A549 (cell line): ENCODE measurements around the gene KRTAP12-2. TPM values are rescaled to one million over a fixed set of nuclear protein-coding genes. Genes with fewer than 3 reads are reported as not detected.

Experiments
- ATAC-seq, 2 experiments: fragments of 200-7000 bp in 1 of 2; fragments of >200 bp in 1 of 2; cut with Nextera tagmentation in 1 of 2; cut with Tn5 transposase in 1 of 2; 3 replicates each; pipeline versions ENCODE4 v1.8.0 to v1.9.1; 2018 to 2020; ENCODE audit warnings: mild to moderate bottlenecking in 1 of 2, moderate library complexity in 1 of 2
- CTCF ChIA-PET: fragments of 300-600 bp; sonication (Branson Sonifier 250); formaldehyde crosslinking; extraction: SDS; loops from one replicate; lab custom pipeline; 2021; ENCODE audit warnings: antibody characterized with exemption, inconsistent platforms; lab: Yijun Ruan, JAX
- POLR2A ChIA-PET: fragments of 350-600 bp; formaldehyde crosslinking; extraction: SDS; loops from one replicate; lab custom pipeline; 2021; ENCODE audit warnings: antibody characterized with exemption, inconsistent platforms; lab: Yijun Ruan, JAX
- DNase-seq, 2 experiments: peaks; one replicate each; pipeline versions ENCODE4 v3.0.0 to v3.0.0-alpha.2; 2011 to 2016; ENCODE audit warnings: low read depth in 1 of 2, low spot score in 1 of 2
- FAIRE-seq: peaks from 2 replicates; lab custom pipeline; 2011; peaks lifted over from hg19 to GRCh38; lab: Jason Lieb, UNC
- H3K27ac ChIP-seq, 2 experiments: fragments of >200 bp; sonication (Bioruptor Twin); formaldehyde crosslinking; 3 replicates each; pipeline ENCODE4 v1.5.1; 2016 to 2017
- H3K4me1 ChIP-seq: fragments of >200 bp; sonication (Bioruptor Twin); formaldehyde crosslinking; 3 replicates; pipeline ENCODE4 v1.6.1; 2016
- H3K4me2 ChIP-seq: fragments of >200 bp; sonication (Bioruptor Twin); formaldehyde crosslinking; 3 replicates; pipeline ENCODE4 v1.6.1; 2016
- H3K4me3 ChIP-seq: fragments of >200 bp; sonication (Bioruptor Twin); formaldehyde crosslinking; 3 replicates; pipeline ENCODE4 v1.5.1; 2016
- H3K9me3 ChIP-seq: fragments of >200 bp; sonication (Bioruptor Twin); formaldehyde crosslinking; 3 replicates; pipeline ENCODE4 v1.6.1; 2016
- CBX8 ChIP-seq: fragments of 200-600 bp; sonication (generic); IDR thresholded peaks from 2 replicates; pipeline ENCODE4 v1.6.1; 2016
- CEBPB ChIP-seq, 2 experiments: fragments of >200 bp in 1 of 2; sonication (Bioruptor Twin) in 1 of 2; formaldehyde crosslinking in 1 of 2; IDR thresholded peaks; 2 replicates each; pipeline ENCODE4 v1.6.1; 2012 to 2016
- EHF ChIP-seq: fragments of 250-450 bp; sonication (Bioruptor Pico); IDR thresholded peaks from 2 replicates; pipeline ENCODE4 v1.5.0; 2020; ENCODE audit warnings: mild to moderate bottlenecking
- FOSB ChIP-seq: fragments of 250-450 bp; sonication (Bioruptor Pico); IDR thresholded peaks from 2 replicates; pipeline ENCODE4 v1.5.0; 2020; ENCODE audit warnings: mild to moderate bottlenecking, moderate library complexity
- FOSL2 ChIP-seq, 2 experiments: fragments of 450-650 bp in 1 of 2; fragments of >200 bp in 1 of 2; sonication (Bioruptor Twin) in 1 of 2; formaldehyde crosslinking; IDR thresholded peaks; 2 replicates each; pipeline versions ENCODE4 v1.5.0 to v1.6.1; 2016 to 2020; ENCODE audit warnings: mild to moderate bottlenecking in 1 of 2, moderate library complexity in 1 of 2
- HDAC2 ChIP-seq: fragments of 200-600 bp; sonication (generic); IDR thresholded peaks from 2 replicates; pipeline ENCODE4 v1.6.1; 2016
- HOXA7 ChIP-seq: fragments of 250-450 bp; sonication (Bioruptor Pico); IDR thresholded peaks from 2 replicates; pipeline ENCODE4 v1.5.0; 2020; ENCODE audit warnings: mild to moderate bottlenecking, moderate library complexity
- KDM1A ChIP-seq: fragments of 200-600 bp; sonication (generic); IDR thresholded peaks from 2 replicates; pipeline ENCODE4 v1.6.1; 2016; ENCODE audit warnings: low read depth, mild to moderate bottlenecking
- KDM5A ChIP-seq: fragments of 200-600 bp; sonication (generic); IDR thresholded peaks from 2 replicates; pipeline ENCODE4 v1.6.1; 2016; ENCODE audit warnings: antibody characterized with exemption, mild to moderate bottlenecking
- MAFK ChIP-seq: fragments of 450-650 bp; IDR thresholded peaks from 2 replicates; pipeline ENCODE4 v1.6.1; 2014; ENCODE audit not compliant: partially characterized antibody
- NR3C1 ChIP-seq: fragments of >200 bp; sonication (Bioruptor Twin); formaldehyde crosslinking; IDR thresholded peaks from 3 replicates; pipeline ENCODE4 v1.6.1; 2017
- RARB ChIP-seq: fragments of 250-450 bp; sonication (Bioruptor Pico); IDR thresholded peaks from 2 replicates; pipeline ENCODE4 v1.8.0; 2021; ENCODE audit warnings: mild to moderate bottlenecking, moderate library complexity
- RCOR1 ChIP-seq: fragments of 150-350 bp; IDR thresholded peaks from 2 replicates; pipeline ENCODE4 v1.6.1; 2014; ENCODE audit warnings: antibody characterized with exemption, low read length, low read depth
- SMC3 ChIP-seq: fragments of >200 bp; sonication (Bioruptor Twin); formaldehyde crosslinking; IDR thresholded peaks from 3 replicates; pipeline ENCODE4 v1.6.1; 2018; ENCODE audit warnings: inconsistent platforms
- WGBS: methylation state at CpG from one replicate; pipeline ENCODE4 v1.1.6; 2017; ENCODE audit errors: missing lambda C conversion rate; 5-methylcytosine and 5-hydroxymethylcytosine counted together
- polyA plus RNA-seq, 4 experiments: library from polyadenylated mRNA; depleted of rRNA in 3 of 4; stranded (reverse); fragments of >200 nt; fragmentation: RNase III in 1 of 4; extraction: RNeasy Plus Mini Kit Qiagen cat#74134 plus additional on column Dnase treatment in 1 of 4; gene quantifications; 2 replicates in 3 of 4; 3 replicates in 1 of 4; pipeline ENCODE4 v1.2.3, GENCODE V29; 2011 to 2017
- TF ChIP-seq, protein P1 (sequence below): fragments of 250-450 bp; sonication (Bioruptor Pico); IDR thresholded peaks from 2 replicates; pipeline ENCODE4 v1.5.0; 2020; ENCODE audit warnings: low read depth, mild to moderate bottlenecking, moderate library complexity
- TF ChIP-seq, protein P2 (sequence below): fragments of 200-600 bp; sonication (generic); IDR thresholded peaks from 2 replicates; pipeline ENCODE4 v1.6.1; 2016; ENCODE audit warnings: antibody characterized with exemption, mild to moderate bottlenecking, moderate library complexity

KRTAP12-2 gene
- polyA plus RNA-seq, 2 of the 4 experiments (the other 2 are of a cell fraction), result not detected

DNA sequence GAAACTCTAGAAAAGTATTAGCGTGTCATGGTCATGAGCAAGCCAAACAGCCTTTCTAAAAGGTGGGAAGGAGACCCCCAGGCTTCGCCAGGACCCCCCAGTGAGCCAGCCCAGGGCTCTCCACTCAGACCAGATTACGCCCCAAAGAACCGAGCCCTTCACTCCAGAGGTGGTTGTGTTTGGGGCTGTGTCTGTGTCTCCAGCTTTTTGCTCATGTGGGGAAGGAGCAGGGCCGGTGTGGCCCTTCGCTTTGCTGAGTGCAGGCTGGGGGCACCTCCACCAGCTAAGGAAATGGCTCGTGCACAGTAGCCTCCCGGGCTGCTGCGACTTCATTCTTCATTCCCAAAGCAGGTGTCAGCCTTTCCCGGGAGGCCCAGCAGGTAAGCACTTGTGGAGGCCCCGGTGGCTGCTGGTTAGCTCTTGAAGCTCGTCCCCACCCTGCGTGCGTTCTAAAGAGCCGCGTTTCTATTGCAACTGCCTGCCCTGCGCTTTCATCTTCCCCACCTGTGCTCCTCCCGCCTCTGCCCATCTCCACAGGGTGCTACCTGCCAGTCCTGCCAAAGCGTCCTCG is 44.1 kb upstream of the KRTAP12-2 start:
- H3K4me3 ChIP-seq, result no peak overlapping the region
- FAIRE-seq, result no peak
- POLR2A ChIA-PET, result interaction anchor here (0.6 kb wide), 1 partner anchor 196 kb away, joined by 8 read pairs; no protein-coding TSS in a partner anchor
- no peaks in the 10 kb centered on the region for H3K9me3 ChIP-seq
- TF ChIP-seq NR3C1 (no peak), HOXA7 (CRISPR knock-in tag) (no peak), HDAC2 (no peak), FOSL2 (IDR thresholded peaks at IDR 0.05) (no peak), FOSL2 (CRISPR knock-in tag; IDR thresholded peaks at IDR 0.05) (no peak), KDM5A (no peak), RCOR1 (no peak), CBX8 (no peak), SMC3 (no peak), FOSB (CRISPR knock-in tag) (no peak), RARB (CRISPR knock-in tag) (no peak), MAFK (no peak), CEBPB (IDR thresholded peaks at IDR 0.05) (no peak), EHF (CRISPR knock-in tag) (no peak)
- TF ChIP-seq, protein P1, sequence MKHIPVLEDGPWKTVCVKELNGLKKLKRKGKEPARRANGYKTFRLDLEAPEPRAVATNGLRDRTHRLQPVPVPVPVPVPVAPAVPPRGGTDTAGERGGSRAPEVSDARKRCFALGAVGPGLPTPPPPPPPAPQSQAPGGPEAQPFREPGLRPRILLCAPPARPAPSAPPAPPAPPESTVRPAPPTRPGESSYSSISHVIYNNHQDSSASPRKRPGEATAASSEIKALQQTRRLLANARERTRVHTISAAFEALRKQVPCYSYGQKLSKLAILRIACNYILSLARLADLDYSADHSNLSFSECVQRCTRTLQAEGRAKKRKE (CRISPR knock-in tag), result no peak
- TF ChIP-seq, protein P2, sequence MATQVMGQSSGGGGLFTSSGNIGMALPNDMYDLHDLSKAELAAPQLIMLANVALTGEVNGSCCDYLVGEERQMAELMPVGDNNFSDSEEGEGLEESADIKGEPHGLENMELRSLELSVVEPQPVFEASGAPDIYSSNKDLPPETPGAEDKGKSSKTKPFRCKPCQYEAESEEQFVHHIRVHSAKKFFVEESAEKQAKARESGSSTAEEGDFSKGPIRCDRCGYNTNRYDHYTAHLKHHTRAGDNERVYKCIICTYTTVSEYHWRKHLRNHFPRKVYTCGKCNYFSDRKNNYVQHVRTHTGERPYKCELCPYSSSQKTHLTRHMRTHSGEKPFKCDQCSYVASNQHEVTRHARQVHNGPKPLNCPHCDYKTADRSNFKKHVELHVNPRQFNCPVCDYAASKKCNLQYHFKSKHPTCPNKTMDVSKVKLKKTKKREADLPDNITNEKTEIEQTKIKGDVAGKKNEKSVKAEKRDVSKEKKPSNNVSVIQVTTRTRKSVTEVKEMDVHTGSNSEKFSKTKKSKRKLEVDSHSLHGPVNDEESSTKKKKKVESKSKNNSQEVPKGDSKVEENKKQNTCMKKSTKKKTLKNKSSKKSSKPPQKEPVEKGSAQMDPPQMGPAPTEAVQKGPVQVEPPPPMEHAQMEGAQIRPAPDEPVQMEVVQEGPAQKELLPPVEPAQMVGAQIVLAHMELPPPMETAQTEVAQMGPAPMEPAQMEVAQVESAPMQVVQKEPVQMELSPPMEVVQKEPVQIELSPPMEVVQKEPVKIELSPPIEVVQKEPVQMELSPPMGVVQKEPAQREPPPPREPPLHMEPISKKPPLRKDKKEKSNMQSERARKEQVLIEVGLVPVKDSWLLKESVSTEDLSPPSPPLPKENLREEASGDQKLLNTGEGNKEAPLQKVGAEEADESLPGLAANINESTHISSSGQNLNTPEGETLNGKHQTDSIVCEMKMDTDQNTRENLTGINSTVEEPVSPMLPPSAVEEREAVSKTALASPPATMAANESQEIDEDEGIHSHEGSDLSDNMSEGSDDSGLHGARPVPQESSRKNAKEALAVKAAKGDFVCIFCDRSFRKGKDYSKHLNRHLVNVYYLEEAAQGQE, result no peak
- TF ChIP-seq, all 56 proteins: peak for 0
- no peak overlapping the region for H3K4me2 ChIP-seq
- peak in 1 of 2 experiments; percentile 23; a peak in 2 of 6 replicates for ATAC-seq
- CTCF ChIA-PET, result interaction anchor here (0.6 to 1.4 kb wide), 2 partner anchors 16 to 32 kb away, joined by 3 read pairs; no protein-coding TSS in a partner anchor
- WGBS, result 32% methylated on average over 14 of the region's 20 CpGs
- peaks cover 7% of the 10 kb centered on the region for H3K4me1 ChIP-seq
- DNase-seq, result no peak
- H3K27ac ChIP-seq, result no peak overlapping the region

DNA sequence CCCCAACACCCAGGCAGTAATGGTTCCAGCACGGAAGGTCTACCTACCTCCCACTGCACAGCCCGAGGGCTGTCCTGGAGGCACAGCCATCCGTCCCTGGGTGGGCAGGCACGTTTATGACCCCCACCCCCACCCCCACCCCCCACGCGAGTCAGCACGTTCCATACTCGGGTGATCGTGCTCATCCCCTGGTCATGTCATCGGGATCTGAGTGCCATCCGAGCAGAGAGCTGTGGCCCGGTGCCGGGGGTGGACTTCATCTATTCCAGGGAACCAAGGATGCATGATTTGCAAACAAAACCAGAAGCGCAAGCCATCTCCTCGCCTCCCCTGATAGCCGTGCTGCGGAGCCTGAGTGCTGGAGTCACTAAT is 43.6 kb upstream of the KRTAP12-2 start:
- no peak for ATAC-seq
- WGBS, result 34% methylated on average over 9 of the region's 17 CpGs
- Histone ChIP-seq H3K4me1 (peaks cover 7% of the 10 kb centered on the region), H3K27ac (no peak overlapping the region), H3K9me3 (no peaks in the 10 kb centered on the region), H3K4me2 (peak overlapping the region; percentile 56), H3K4me3 (no peak overlapping the region)
- CTCF ChIA-PET, result interaction anchor here (1.4 kb wide), 1 partner anchor 32 kb away, joined by 3 read pairs; no protein-coding TSS in a partner anchor
- TF ChIP-seq, protein P1 (CRISPR knock-in tag), result no peak
- TF ChIP-seq KDM1A, result no peak
- POLR2A ChIA-PET, result interaction anchor here (0.6 kb wide), 1 partner anchor 197 kb away, joined by 8 read pairs; no protein-coding TSS in a partner anchor
- no peak for FAIRE-seq
- DNase-seq, result no peak
